HG03108 (cell line): ENCODE measurements around the gene ADAMTS15.

Source experiments
- ATAC-seq: cut with Tn5 transposase; IDR thresholded peaks from one replicate; pipeline ENCODE4 v1.9.1; 2021; ENCODE audit warnings: moderate library complexity; ENCODE audit not compliant: unreplicated experiment

Gene ADAMTS15

GRCh38 chr11:130456286-130456685 is 7.8 kb downstream of the ADAMTS15 start:
- no peak for ATAC-seq

- ATAC-seq: no peak
These were observed 9.4 kb downstream of the ADAMTS15 start for GRCh38 chr11:130457623-130458409.

GRCh38 chr11:130458410-130458729 is 9.9 kb downstream of the ADAMTS15 start:
- no peak for ATAC-seq

GRCh38 chr11:130459521-130459920 is 11.1 kb downstream of the ADAMTS15 start:
- ATAC-seq: no peak

- ATAC-seq: no peak
These were observed 13.8 kb downstream of the ADAMTS15 start for GRCh38 chr11:130462101-130462885.

- no peak for ATAC-seq
These were observed 14.5 kb downstream of the ADAMTS15 start for GRCh38 chr11:130462931-130463330.

- no peak for ATAC-seq
These were observed 15.9 kb downstream of the ADAMTS15 start for GRCh38 chr11:130464291-130464812.

GRCh38 chr11:130465263-130465662 is 16.8 kb downstream of the ADAMTS15 start:
- ATAC-seq: no peak

GRCh38 chr11:130467116-130467900 is 18.9 kb downstream of the ADAMTS15 start:
- ATAC-seq: no peak

GRCh38 chr11:130469181-130469580 is 20.7 kb downstream of the ADAMTS15 start:
- no peak for ATAC-seq

GRCh38 chr11:130470832-130471706 is 22.6 kb downstream of the ADAMTS15 start:
- ATAC-seq: no peak

- ATAC-seq: no peak
These were observed 23.4 kb downstream of the ADAMTS15 start for GRCh38 chr11:130471731-130472433.

- ATAC-seq: no peak
These were observed 24.1 kb downstream of the ADAMTS15 start for GRCh38 chr11:130472434-130472961.

GRCh38 chr11:130473056-130473794 is 24.8 kb downstream of the ADAMTS15 start:
- ATAC-seq: no peak

GRCh38 chr11:130473795-130474377 is 25.4 kb downstream of the ADAMTS15 start:
- ATAC-seq: no peak

- ATAC-seq: no peak
These were observed 26.4 kb downstream of the ADAMTS15 start for GRCh38 chr11:130474637-130475400.

- no peak for ATAC-seq
These were observed 27.1 kb downstream of the ADAMTS15 start for GRCh38 chr11:130475426-130476053.
